ENCODE data around the gene CLEC2B.

The CLEC2B gene

DNA sequence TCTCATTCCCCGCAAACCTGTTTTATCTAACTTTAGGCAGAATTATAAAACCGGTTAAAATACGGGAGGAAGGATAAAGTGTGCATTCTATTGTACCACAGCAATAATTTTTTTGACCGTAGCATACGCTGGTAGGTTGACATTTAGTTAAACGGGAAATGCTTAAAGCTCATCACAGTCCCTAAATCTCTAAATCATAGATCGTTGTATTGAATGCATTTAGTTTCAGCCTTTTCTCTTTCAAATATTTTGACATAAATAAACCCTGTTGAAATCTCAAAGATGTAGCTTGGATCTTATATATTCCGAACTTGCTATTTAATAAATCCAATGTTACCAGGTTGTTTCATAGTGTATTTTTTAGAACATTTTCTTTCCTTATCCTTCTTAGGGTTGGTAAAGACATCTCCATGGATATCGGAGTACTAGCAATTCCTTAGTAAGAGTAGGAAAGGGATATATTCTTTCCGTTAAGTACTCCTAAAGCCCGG lies 798 bp downstream of the CLEC2B start:
- TF ChIP-seq ZFX (IDR thresholded peaks at IDR 0.05): no peak
- TF ChIP-seq, protein P1, sequence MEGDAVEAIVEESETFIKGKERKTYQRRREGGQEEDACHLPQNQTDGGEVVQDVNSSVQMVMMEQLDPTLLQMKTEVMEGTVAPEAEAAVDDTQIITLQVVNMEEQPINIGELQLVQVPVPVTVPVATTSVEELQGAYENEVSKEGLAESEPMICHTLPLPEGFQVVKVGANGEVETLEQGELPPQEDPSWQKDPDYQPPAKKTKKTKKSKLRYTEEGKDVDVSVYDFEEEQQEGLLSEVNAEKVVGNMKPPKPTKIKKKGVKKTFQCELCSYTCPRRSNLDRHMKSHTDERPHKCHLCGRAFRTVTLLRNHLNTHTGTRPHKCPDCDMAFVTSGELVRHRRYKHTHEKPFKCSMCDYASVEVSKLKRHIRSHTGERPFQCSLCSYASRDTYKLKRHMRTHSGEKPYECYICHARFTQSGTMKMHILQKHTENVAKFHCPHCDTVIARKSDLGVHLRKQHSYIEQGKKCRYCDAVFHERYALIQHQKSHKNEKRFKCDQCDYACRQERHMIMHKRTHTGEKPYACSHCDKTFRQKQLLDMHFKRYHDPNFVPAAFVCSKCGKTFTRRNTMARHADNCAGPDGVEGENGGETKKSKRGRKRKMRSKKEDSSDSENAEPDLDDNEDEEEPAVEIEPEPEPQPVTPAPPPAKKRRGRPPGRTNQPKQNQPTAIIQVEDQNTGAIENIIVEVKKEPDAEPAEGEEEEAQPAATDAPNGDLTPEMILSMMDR (conservative IDR thresholded peaks at IDR 0.05): no peak
- H3K27ac ChIP-seq: no peak overlapping the region

DNA sequence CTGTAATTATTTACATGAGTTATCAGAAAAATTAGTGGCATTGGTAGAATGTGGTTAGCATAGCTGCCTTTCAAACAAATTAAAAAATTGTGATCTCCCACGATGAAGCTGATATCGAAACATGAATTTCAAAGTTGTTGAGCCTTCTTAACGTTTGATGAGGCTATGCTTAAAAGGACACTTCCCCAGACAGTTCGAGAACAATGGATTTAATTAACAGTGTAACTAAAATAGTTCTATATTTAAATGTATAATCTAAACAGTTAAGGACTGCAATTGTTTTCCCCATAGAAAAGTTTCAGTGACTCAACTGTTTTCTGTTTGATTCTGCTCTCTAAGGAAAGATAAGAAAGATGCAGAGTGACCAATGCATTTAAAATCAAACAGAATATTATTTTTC lies 1.6 kb downstream of the CLEC2B start:
- H3K27ac ChIP-seq: no peak overlapping the region
- TF ChIP-seq ZFX (IDR thresholded peaks at IDR 0.05): no peak
- TF ChIP-seq, protein P1 (conservative IDR thresholded peaks at IDR 0.05): no peak

DNA sequence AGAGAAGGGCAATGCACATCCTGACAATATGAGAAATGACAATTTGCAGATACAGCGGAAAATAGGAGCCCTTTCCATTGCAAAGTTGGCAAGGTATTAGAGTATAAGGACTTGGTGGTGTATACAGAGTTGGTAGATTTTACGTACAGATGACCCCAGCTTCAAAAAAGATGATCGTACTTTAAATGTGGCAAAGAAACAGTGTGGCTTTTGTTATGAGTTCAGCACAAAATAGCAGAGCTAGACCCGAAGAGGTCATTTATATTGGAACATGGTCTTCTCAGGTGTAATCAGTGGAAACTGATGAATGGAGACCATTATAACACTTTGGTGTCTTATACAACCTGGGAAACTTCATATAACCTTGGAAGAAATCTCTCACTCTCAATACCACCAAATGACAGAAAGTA lies 2.3 kb downstream of the CLEC2B start:
- no peak overlapping the region for H3K27ac ChIP-seq
- no peak for TF ChIP-seq ZFX (IDR thresholded peaks at IDR 0.05)
- TF ChIP-seq, protein P1 (conservative IDR thresholded peaks at IDR 0.05): no peak

DNA sequence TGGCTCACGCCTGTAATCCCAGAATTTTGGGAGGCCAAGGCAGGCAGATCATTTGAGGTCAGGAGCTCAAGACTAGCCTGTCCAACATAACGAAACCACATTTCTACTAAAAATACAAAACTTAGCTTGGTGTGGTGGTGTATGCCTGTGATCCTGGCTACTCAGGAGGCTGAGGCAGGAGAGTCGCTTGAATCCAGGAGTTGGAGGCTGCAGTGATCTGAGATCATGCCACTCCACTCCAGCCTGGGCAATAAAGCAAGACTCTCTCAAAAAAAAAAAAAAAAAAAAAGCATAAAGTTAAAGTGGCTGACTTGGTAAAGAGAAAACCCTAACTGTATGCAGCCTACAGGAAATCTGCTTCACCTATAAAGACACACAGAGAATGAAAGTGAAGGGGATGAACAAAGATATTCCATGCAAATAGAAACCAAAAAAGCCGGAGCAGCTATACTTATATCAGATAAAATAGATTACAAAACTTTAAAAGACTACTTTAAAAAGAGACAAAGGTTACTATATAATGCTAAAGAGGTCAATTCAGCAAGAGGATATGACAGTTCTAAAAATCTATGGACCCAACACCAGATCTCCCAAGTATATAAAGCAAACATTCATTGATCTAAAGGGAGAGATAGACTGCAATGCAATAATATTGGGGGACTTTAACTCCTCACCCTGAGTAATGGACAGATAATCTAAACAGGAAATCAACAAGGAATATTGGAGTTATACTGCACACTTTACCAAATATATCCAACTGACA lies 4.1 kb downstream of the CLEC2B start:
- TF ChIP-seq, protein P1 (conservative IDR thresholded peaks at IDR 0.05): no peak
- TF ChIP-seq ZFX (IDR thresholded peaks at IDR 0.05): no peak
- H3K27ac ChIP-seq: no peak overlapping the region

DNA sequence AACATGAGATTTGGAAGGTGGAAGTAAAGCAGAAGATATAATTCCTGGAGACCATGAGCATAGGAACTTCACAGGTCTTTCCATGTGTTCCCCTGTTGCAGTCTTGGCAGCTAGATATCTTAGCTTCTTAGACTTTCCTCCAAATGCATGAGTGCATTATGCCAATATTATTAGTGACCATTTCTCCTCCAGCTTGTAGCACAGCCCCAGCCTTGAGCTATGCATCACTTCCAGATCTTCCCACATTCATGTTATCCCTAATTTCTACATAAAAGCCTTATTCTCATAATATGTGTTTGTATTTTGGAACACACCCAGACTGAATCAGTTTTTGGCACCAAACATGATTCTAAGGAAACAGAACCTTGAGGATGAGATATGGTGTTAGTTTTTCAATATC lies 11.0 kb downstream of the CLEC2B start:
- no peak for TF ChIP-seq ZFX (IDR thresholded peaks at IDR 0.05)
- TF ChIP-seq, protein P1 (conservative IDR thresholded peaks at IDR 0.05): no peak
- H3K27ac ChIP-seq: no peak overlapping the region

DNA sequence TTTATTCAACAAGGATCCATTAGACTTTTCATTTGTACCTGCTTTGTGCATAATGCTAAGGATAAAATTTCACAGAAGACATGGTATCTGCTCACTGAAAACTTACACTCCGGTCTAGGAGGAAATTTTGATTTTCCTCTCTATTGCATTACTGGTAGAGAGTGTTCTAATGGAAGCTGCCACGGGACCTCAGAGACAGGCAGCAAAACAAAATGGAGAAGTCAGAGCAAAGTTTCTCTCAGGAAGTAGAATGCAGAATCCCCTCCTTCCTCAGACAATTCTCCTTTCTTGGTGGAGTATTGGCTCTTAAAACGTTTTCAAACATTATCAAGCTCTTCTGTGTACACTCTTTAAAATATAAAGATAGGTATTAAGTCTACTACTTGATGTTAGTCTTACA lies 12.3 kb downstream of the CLEC2B start:
- TF ChIP-seq, protein P1 (conservative IDR thresholded peaks at IDR 0.05): no peak
- TF ChIP-seq ZFX (IDR thresholded peaks at IDR 0.05): no peak
- no peak overlapping the region for H3K27ac ChIP-seq

DNA sequence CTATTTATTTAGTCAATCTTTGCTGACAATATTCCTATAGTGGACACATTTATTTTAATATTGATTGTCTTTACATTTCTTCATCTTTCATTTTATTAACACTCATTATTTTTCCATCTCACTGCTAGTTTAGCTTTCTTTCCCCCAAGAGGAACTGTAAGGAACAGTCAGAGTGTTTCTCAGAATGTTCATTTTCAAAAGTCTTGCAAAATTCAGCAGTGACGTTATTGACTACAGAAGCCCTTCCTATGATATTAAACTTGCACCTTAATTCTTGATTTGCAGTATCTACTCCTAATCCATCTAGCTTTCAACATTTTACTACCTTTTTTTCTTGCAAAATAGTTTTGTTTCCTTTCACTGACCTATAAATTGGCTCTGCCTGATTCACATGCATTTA lies 13.0 kb downstream of the CLEC2B start:
- TF ChIP-seq, protein P1 (conservative IDR thresholded peaks at IDR 0.05): no peak
- no peak for TF ChIP-seq ZFX (IDR thresholded peaks at IDR 0.05)
- H3K27ac ChIP-seq: no peak overlapping the region

All from C4-2B (cell line).